Upper lobe of left lung (tissue), 6 donors: ENCODE results near the gene ZC3H12C. TPM values are rescaled to one million over a fixed set of nuclear protein-coding genes. Genes with fewer than 3 reads are reported as not detected.
A peak's percentile ranks its signal among the peaks of the same experiment; 100 is the strongest.

ENCODE experiments used
- ATAC-seq, 2 donors: fragments of 200-7000 bp; cut with Tn5 transposase; one replicate each; pipeline ENCODE4 v1.9.1; 2022; ENCODE audit warnings: mild to moderate bottlenecking in 2 of 2, moderate library complexity in 2 of 2; ENCODE audit not compliant: low FRiP score in 2 of 2
- DNase-seq, 2 donors: peaks; one replicate each; pipeline ENCODE4 v3.0.0-alpha.2; 2019 to 2020
- H3K27ac ChIP-seq, 4 donors: fragments of 200-600 bp; sonication (generic); one replicate each; pipeline ENCODE4 v1.5.1; 2016 to 2019
- H3K27me3 ChIP-seq, 4 donors: fragments of 200-600 bp; sonication (generic); one replicate each; pipeline ENCODE4 v1.5.1; 2017 to 2019
- H3K36me3 ChIP-seq, 4 donors: fragments of 200-600 bp; sonication (generic); one replicate each; pipeline ENCODE4 v1.5.1; 2016 to 2019
- H3K4me1 ChIP-seq, 4 donors: fragments of 200-600 bp; sonication (generic); one replicate each; pipeline ENCODE4 v1.5.1; 2018 to 2019
- H3K4me3 ChIP-seq, 4 donors: fragments of 200-600 bp; sonication (generic); one replicate each; pipeline ENCODE4 v1.5.1; 2017 to 2019; ENCODE audit warnings: mild to moderate bottlenecking in 2 of 4, moderate library complexity in 1 of 4
- H3K9me3 ChIP-seq, 4 donors: fragments of 200-600 bp; sonication (generic); one replicate each; pipeline ENCODE4 v1.5.1; 2018 to 2019
- CTCF ChIP-seq, 6 experiments: fragments of 450-650 bp in 4 of 6; fragments of 200-600 bp in 2 of 6; sonication (generic) in 2 of 6; IDR thresholded peaks; one replicate each; pipeline ENCODE4 v1.5.1; 2016 to 2019; ENCODE audit warnings: antibody characterized with exemption in 6 of 6
- EP300 ChIP-seq, 4 donors: sonication (generic); formaldehyde crosslinking; IDR thresholded peaks; one replicate each; pipeline ENCODE4 v1.5.1; 2017; ENCODE audit warnings: antibody characterized with exemption in 4 of 4, control low read depth in 2 of 4
- POLR2A ChIP-seq, 4 donors: fragments of 450-650 bp; IDR thresholded peaks; one replicate each; pipeline ENCODE4 v1.5.1; 2016 to 2017; ENCODE audit warnings: antibody characterized with exemption in 4 of 4, mild to moderate bottlenecking in 2 of 4
- POLR2AphosphoS5 ChIP-seq, 2 donors: sonication (generic); formaldehyde crosslinking; IDR thresholded peaks; one replicate each; pipeline ENCODE4 v1.5.1; 2017; ENCODE audit warnings: antibody characterized with exemption in 2 of 2
- WGBS, 2 donors: methylation state at CpG; one replicate each; pipeline ENCODE4 v1.1.5; 2017 to 2018; 5-methylcytosine and 5-hydroxymethylcytosine counted together
- total RNA-seq, 6 donors: library from RNA; depleted of rRNA in 4 of 6; stranded (reverse); fragments of >200 nt in 4 of 6; gene quantifications; one replicate each; pipeline versions ENCODE4 v1.1.0 to v1.2.1, GENCODE V29; 2016 to 2021
- donor health status: DM: no; HTN: no; CAD: no; lungs with moderate emphysema.
- donor health status: DM: no; HTN: yes; CAD: no; lungs with severe emphysema.

The ZC3H12C gene
- total RNA-seq, 6 donors from 2014 or later: 5.5 to 24.5 (median 14.6) TPM

GRCh38 chr11:110095554-110095953 is 2.4 kb downstream of the ZC3H12C start:
- TF ChIP-seq POLR2A (IDR thresholded peaks at IDR 0.05): no peak
- no peak for TF ChIP-seq POLR2AphosphoS5 (IDR thresholded peaks at IDR 0.05)
- TF ChIP-seq EP300 (IDR thresholded peaks at IDR 0.05): no peak
- TF ChIP-seq CTCF (IDR thresholded peaks at IDR 0.05): no peak
- H3K4me1 ChIP-seq: peaks cover 10 to 14% (median 13%) of the 10 kb centered on the region in 4 donors
- H3K27me3 ChIP-seq: no peaks in the 10 kb centered on the region
- no peak overlapping the region for H3K27ac ChIP-seq
- no peaks in the 10 kb centered on the region for H3K36me3 ChIP-seq
- no peaks in the 10 kb centered on the region for H3K9me3 ChIP-seq
- H3K4me3 ChIP-seq: no peak overlapping the region
- 71 to 76% methylated on average over 5 of the region's 5 CpGs for WGBS, 2 donors
- ATAC-seq: no peak
- no peak for DNase-seq

GRCh38 chr11:110096496-110096895 is 3.3 kb downstream of the ZC3H12C start:
- Histone ChIP-seq H3K4me3 (no peak overlapping the region), H3K36me3 (no peaks in the 10 kb centered on the region), H3K4me1 (peaks cover 10 to 17% (median 13%) of the 10 kb centered on the region in 4 donors), H3K9me3 (no peaks in the 10 kb centered on the region), H3K27me3 (no peaks in the 10 kb centered on the region), H3K27ac (no peak overlapping the region)
- ATAC-seq (no peak), DNase-seq (no peak)
- WGBS, 2 donors: 74 to 82% methylated on average over 5 of the region's 5 CpGs
- TF ChIP-seq POLR2AphosphoS5 (IDR thresholded peaks at IDR 0.05): no peak

- 74 to 84% methylated on average over 5 of the region's 5 CpGs for WGBS, 2 donors
Observed at GRCh38 chr11:110097459-110098012, 4.3 kb downstream of the ZC3H12C start.

GRCh38 chr11:110098645-110099044 is 5.5 kb downstream of the ZC3H12C start:
- ATAC-seq: no peak
- no peak for TF ChIP-seq POLR2AphosphoS5 (IDR thresholded peaks at IDR 0.05)
- peak in 1 of 6 experiments; percentile 10 for TF ChIP-seq CTCF (IDR thresholded peaks at IDR 0.05)
- TF ChIP-seq EP300 (IDR thresholded peaks at IDR 0.05): no peak
- no peak for TF ChIP-seq POLR2A (IDR thresholded peaks at IDR 0.05)
- H3K4me3 ChIP-seq: no peak overlapping the region
- no peak overlapping the region for H3K27ac ChIP-seq
- 52 to 58% methylated on average over 1 of the region's 1 CpG for WGBS, 2 donors
- H3K36me3 ChIP-seq: peaks cover 0 to 3% (median 0%) of the 10 kb centered on the region in 4 donors
- H3K4me1 ChIP-seq: peaks cover 0 to 17% (median 10%) of the 10 kb centered on the region in 4 donors
- DNase-seq: no peak
- H3K9me3 ChIP-seq: no peaks in the 10 kb centered on the region
- H3K27me3 ChIP-seq: no peaks in the 10 kb centered on the region

More at GRCh38 chr11:110097459-110098012, 4.3 kb downstream of the ZC3H12C start:
- no peaks in the 10 kb centered on the region for H3K27me3 ChIP-seq
- H3K36me3 ChIP-seq: no peaks in the 10 kb centered on the region
- no peak overlapping the region for H3K27ac ChIP-seq
- peaks cover under 1 to 17% (median 10%) of the 10 kb centered on the region in 4 donors for H3K4me1 ChIP-seq
- ATAC-seq (no peak), DNase-seq (no peak)
- H3K4me3 ChIP-seq: no peak overlapping the region
- TF ChIP-seq CTCF (IDR thresholded peaks at IDR 0.05) (no peak), EP300 (IDR thresholded peaks at IDR 0.05) (no peak), POLR2A (IDR thresholded peaks at IDR 0.05) (no peak), POLR2AphosphoS5 (IDR thresholded peaks at IDR 0.05) (no peak)
- H3K9me3 ChIP-seq: no peaks in the 10 kb centered on the region

- 71 to 76% methylated on average over 7 of the region's 7 CpGs for WGBS, 2 donors
Observed at GRCh38 chr11:110100476-110101240, 7.5 kb downstream of the ZC3H12C start.

More at GRCh38 chr11:110100476-110101240, 7.5 kb downstream of the ZC3H12C start:
- Histone ChIP-seq H3K9me3 (no peaks in the 10 kb centered on the region), H3K4me1 (peaks cover 0 to 10% (median 2%) of the 10 kb centered on the region in 4 donors), H3K27me3 (no peaks in the 10 kb centered on the region), H3K36me3 (peaks cover 0 to 3% (median 0%) of the 10 kb centered on the region in 4 donors), H3K27ac (no peak overlapping the region), H3K4me3 (no peak overlapping the region)
- ATAC-seq: no peak
- TF ChIP-seq CTCF (IDR thresholded peaks at IDR 0.05) (no peak), EP300 (IDR thresholded peaks at IDR 0.05) (no peak), POLR2AphosphoS5 (IDR thresholded peaks at IDR 0.05) (no peak), POLR2A (IDR thresholded peaks at IDR 0.05) (no peak)
- DNase-seq: no peak
